Pons (tissue), 1 donor: ENCODE measurements around the gene FBLN7.

ENCODE experiments used
- DNase-seq: peaks from one replicate; pipeline ENCODE4 v3.0.0-alpha.2; 2016; ENCODE audit warnings: low spot score

The FBLN7 gene

GRCh38 chr2:112157472-112157871, 19.3 kb downstream of the FBLN7 start:
- DNase-seq, result no peak

- no peak for DNase-seq
These were observed 21.3 kb downstream of the FBLN7 start for GRCh38 chr2:112159454-112159921.

DNA sequence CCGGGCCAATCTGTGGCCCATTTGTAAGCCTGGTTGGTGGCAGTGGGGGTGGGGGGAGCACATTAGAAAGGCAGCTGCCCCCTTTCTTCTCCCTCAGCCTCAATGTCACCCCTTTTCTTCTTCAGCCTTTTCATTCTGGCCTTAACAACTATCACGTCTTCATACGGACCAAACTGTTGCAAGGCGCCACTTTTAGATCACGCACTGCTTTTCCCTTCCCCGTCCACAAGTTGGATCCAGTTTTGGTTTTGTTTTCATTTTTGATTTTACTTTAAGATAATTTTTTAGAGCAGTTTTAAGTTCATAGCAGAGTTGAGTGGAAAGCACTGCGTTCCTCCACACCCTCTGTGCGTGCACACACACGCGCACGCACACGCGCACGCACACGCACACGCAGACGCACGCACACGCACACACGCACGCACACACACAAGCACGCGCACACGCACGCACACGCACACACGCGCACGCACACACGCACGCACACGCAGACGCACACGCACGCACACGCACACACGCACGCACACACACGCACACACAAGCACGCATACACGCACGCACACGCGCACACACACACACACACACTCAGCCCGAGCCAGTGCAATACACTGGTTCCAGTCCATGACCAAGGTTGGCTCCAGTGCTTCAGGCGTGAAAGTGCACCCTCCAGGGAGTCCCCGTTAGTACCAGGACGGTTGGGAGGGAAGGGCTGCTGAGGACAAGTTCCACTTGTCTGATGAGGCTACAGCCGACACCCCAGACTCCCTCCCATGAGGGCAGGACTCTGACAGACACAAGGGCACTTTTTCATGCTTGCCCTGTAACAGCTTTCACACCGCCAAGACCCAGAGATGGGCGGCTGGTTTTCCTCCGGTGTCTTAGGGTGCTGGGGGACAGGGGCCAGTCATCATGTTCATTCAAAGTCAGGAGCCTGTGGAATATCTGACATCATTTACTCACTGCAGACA, 22.4 kb downstream of the FBLN7 start:
- no peak for DNase-seq

- no peak for DNase-seq
These were observed 23.4 kb downstream of the FBLN7 start for GRCh38 chr2:112161431-112162145.

DNA sequence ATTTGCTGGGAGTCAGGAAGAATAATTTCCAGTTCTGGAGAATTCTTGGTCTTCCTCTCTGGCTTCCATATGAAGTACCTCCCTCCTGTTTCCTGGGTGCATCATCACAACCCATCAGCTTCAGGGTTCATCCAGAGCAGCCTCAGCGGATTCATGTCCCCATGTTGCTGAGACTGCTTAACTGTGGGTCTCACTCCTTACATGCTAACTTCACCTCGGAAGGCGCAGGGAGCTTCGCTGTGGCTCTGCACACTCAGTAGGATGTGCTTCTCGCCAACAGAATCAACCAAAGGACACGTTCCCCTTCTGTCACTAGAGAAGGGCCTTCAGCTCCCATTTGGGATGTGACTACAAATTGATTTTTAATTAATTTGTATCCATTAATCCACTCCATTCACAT, 24.2 kb downstream of the FBLN7 start:
- no peak for DNase-seq

- DNase-seq, result no peak
These were observed 24.8 kb downstream of the FBLN7 start for GRCh38 chr2:112162956-112163355.

- no peak for DNase-seq
These were observed 25.4 kb downstream of the FBLN7 start for GRCh38 chr2:112163541-112163981.

DNA sequence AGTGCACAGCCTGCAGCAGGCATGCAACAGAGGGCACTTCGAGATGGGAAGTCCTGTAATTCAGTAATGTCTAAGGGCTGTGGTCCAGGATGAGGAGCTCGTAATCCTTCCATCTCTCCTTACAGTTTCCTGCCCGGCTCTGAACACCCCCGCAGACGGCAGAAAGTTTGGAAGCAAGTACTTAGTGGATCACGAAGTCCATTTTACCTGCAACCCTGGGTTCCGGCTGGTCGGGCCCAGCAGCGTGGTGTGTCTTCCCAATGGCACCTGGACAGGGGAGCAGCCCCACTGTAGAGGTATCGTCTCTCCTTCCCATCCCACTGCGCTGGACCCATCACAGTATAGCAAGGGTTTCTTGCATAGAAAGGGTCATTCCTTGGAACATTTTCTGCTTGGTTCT, 26.7 kb downstream of the FBLN7 start:
- no peak for DNase-seq

- no peak for DNase-seq
These were observed 27.1 kb downstream of the FBLN7 start for GRCh38 chr2:112165296-112165695.

DNA sequence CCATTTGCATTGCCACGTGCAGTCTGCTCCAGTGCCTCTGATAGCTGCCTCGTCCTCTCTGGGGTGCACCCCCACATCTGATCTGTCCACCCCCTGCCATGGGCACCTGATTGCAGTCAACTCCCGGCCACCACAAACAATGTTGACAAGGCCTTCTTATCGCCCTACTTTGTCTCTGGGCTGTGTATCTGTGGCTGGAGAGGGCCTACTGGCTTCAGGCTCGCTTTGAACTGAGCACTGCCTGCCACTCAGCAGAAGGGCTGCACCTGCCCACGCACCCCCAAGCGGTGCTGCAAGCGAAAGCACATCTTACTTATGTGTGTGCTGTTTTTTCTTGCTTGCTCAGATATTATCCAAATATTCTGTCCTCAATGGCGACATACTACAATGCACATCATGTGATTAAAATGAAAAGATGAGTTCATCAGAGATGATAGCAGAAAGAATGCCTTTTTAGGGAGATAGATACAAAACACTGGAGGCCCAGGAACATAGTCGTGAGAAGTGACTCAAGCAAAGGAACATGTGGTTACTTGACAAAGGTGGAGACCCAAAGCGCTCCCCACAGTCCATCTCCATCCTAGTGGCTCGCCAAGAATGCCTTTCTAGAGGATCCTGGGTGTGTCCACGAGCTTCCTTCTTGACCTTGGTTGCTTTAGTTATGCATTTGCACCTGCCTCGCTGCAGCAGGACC, 28.8 kb downstream of the FBLN7 start:
- no peak for DNase-seq

- DNase-seq, result no peak
These were observed 30.4 kb downstream of the FBLN7 start for GRCh38 chr2:112168422-112169124.

DNA sequence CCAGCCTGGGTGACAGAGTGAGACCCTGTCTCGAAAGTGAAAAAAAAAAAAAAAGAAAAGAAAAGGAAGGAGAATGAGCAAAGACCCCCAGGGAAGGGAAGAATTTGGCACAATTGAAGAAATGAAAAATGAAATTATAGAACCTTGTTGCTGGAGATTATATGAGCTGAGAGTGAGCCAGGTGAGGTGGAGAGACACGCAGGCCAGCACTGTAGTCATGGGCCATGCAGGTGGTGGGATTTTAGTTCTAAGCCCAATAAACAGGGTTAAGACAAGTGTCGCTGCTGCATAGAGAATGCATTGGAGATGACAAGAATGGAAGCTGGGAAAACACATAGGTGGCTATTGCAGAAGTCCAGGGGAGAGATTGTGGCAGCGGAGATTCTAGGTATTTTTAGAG, 32.3 kb downstream of the FBLN7 start:
- DNase-seq, result no peak

DNA sequence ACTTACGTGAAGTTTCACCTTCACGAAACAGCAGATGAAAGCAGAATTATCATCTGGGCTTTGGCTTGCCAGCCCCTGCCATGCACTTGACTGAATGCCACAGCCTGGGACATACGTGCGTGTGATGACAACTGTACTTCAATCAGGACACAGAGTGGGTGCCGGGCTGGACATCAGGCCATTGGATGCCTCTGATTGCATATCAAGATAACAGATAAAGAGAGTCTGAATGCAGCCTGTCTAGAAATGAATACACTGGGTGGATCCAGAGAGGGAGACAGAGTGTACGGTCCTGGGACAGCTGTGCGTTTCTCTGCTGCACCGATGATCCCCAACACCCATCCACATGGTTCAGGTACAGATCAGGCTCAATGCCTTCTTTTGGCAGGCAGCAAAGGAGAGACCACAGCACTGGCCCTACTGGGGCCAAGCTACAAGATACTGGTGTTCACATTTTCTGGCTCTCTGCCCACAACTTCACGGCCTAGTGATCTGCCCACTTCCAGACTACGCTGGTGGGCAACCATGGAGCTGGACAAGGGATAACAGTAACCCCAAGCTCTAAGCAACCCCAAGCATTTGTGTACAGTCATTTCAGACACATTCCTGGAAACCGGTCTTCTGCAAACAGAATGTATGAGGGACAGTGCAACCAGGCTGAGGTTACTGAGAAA, 35.6 kb downstream of the FBLN7 start:
- no peak for DNase-seq

DNA sequence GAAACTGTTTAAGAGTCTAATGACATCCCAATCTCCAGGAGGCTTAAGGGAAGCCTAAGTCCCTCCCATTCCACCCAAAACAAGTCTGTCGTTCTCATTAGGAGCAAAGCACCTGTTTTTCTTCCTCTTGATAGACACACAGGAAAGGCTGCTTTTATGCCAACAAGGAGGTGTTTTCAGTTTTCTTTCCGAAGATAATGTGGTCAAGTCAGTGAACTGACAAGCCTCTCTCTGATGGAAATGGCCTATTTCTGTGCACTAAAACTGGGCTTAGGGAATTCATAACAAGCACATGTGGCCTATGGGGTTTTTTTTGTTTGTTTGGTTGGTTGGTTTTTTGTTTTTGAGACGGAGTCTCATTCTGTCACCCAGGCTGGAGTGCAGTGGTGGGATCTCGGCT, 36.2 kb downstream of the FBLN7 start:
- no peak for DNase-seq

- DNase-seq, result no peak
These were observed 37.1 kb downstream of the FBLN7 start for GRCh38 chr2:112175333-112175732.

- no peak for DNase-seq
These were observed 37.9 kb downstream of the FBLN7 start for GRCh38 chr2:112175958-112176573.

DNA sequence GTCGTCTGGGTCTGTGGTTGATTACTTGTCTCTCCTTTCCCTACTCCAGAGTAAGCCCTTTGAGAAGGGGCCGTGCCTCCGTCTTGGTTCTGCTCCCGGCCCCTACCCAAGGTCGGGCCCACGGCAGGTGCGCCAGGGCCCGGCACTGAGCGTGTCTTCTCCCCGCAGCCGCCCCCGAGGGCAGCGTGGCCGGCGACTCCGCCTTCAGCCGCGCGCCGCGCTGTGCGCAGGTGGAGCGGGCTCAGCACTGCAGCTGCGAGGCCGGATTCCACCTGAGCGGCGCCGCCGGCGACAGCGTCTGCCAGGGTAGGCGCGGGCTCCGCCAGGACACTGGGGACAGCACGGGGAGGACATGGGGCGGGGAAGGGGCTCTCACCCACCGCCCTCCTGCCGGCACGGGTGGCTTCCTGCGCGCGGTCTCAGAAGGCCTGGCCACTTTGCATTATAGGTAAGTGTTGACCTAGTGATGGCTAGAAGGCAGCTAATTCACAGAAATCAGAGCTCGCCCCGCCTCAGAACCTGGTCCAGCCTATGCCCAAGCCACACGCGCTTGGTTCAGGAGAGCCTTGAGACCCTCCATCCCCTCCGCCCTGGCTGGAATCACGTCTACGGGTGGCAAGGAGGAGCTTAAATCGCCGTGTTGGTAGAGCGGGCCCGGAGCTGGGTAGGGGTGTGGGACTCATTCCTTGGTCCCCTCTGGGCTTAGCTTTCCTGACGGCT, 43.5 kb downstream of the FBLN7 start:
- no peak for DNase-seq

GRCh38 chr2:112182581-112183034, 44.4 kb downstream of the FBLN7 start:
- DNase-seq, result no peak

DNA sequence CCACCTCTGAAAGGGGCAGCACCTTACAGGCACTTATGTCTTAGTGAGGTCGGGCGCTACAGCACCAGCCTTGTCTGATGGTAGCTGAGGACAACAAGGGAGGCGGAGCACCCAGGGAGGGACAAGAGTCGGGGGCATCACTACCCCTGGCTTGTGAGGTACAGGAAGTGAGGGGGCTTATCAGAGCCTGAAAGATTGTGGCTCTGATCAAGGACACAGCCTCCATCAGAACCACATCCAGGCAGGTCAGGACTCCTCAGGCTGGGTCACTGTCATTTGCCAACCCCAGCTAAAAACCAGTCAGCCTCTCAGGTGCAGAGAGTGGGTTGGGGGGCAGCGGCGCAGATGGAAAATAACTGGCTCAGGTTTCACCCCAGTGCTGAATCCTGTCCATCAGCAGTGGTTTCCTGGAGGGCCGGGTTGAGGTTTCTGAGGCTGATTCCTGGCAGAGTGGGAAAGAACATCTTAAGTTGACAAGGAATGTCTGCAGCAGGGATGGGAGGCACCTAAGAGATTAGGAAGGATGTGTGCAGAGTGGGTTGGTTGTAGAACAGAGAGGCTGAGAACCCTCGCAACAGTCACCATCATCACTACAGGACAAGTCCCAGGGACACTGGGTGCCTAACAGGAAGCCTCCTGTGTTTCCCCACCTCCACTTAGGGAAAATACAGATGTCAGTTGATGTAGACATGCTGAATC, 45.3 kb downstream of the FBLN7 start:
- DNase-seq, result no peak
